ENCODE data around the gene ZNF441.
"Not testable (repeated sequence)": the region's sequence is repeated elsewhere in the genome, so short reads cannot be mapped to it uniquely, and the experiment has no call there.

The ZNF441 gene

GRCh38 chr19:11781295-11782057, 14.7 kb downstream of the ZNF441 start:
- FAIRE-seq: no peak

GRCh38 chr19:11783767-11784166, 17.0 kb downstream of the ZNF441 start:
- FAIRE-seq: no peak

GRCh38 chr19:11784356-11784755, 17.6 kb downstream of the ZNF441 start:
- no peak for FAIRE-seq

- no peak for FAIRE-seq
Observed at GRCh38 chr19:11787536-11787935, 20.7 kb downstream of the ZNF441 start.

- no peak for FAIRE-seq
Observed at GRCh38 chr19:11792942-11793341, 26.1 kb downstream of the ZNF441 start.

GRCh38 chr19:11797491-11797890, 30.7 kb downstream of the ZNF441 start:
- no peak for FAIRE-seq

- no peak for FAIRE-seq
Observed at GRCh38 chr19:11798391-11799330, 31.9 kb downstream of the ZNF441 start, which contains the start of gene ZNF491. Gene ZNF491 (plus strand): TSS chr19:11798523. CDS start chr19:11805954, 7,431 bp downstream.

- no peak for FAIRE-seq
Observed at GRCh38 chr19:11806354-11807098, 39.7 kb downstream of the ZNF441 start.

- no peak for FAIRE-seq
Observed at GRCh38 chr19:11807099-11807380, 40.2 kb downstream of the ZNF441 start.

GRCh38 chr19:11813703-11814028, 46.9 kb downstream of the ZNF441 start:
- FAIRE-seq: no peak

GRCh38 chr19:11814029-11814699, 47.4 kb downstream of the ZNF441 start, which contains the start of gene ZNF440:
Gene ZNF440 (plus strand): TSS chr19:11814273. CDS start chr19:11814448, 175 bp downstream.
- FAIRE-seq: no peak

GRCh38 chr19:11814700-11815035, 47.9 kb downstream of the ZNF441 start:
- FAIRE-seq: no peak

GRCh38 chr19:11821474-11822109, 54.8 kb downstream of the ZNF441 start:
- FAIRE-seq: no peak

GRCh38 chr19:11828957-11829876, 62.4 kb downstream of the ZNF441 start:
- FAIRE-seq: not testable (repeated sequence)

- no peak for FAIRE-seq
Observed at GRCh38 chr19:11832253-11832912, 65.6 kb downstream of the ZNF441 start.

GRCh38 chr19:11833541-11833940, 66.7 kb downstream of the ZNF441 start:
- no peak for FAIRE-seq
